ENCODE results near the gene RANBP3. TPM values are rescaled to one million over a fixed set of nuclear protein-coding genes. Genes with fewer than 3 reads are reported as not detected.

Gene RANBP3
- total RNA-seq, 1 experiment from 2014 or later, result 62.4 TPM

- TF ChIP-seq FOSL1 (IDR thresholded peaks at IDR 0.05; ENCODE audit: low read depth) (no peak), CEBPB (IDR thresholded peaks at IDR 0.05; ENCODE audit: low read depth) (no peak), EZH2phosphoT487 (IDR thresholded peaks at IDR 0.05; ENCODE audit: borderline replicate concordance) (no peak)
- TF ChIP-seq, protein P1, sequence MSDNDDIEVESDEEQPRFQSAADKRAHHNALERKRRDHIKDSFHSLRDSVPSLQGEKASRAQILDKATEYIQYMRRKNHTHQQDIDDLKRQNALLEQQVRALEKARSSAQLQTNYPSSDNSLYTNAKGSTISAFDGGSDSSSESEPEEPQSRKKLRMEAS (IDR thresholded peaks at IDR 0.05), result no peak
These were observed 54.6 kb downstream of the RANBP3 start (continued) for GRCh38 chr19:5923356-5923755.

DNA sequence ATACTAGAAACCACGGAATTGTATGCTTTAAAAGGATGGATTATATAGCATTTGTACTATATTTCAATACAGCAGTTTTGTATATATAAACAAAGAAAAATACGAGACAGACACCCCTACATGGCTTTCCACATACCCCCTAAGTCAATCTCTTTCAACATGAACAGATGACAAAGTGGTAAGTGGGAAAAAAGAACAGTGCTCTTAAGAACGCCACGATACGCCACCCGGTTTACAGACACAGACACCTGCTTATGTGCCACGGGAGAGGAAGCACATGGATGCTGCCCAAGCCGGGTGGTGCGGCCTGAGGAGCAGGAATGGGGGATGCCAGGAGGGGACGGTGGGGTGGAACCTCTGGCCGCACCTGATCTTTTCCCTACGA lies 55.8 kb downstream of the RANBP3 start:
- no peak for ATAC-seq
- Histone ChIP-seq H3K9me3 (ENCODE audit: control insufficient read depth in 1 of 2, insufficient read depth in 1 of 2, low read depth in 1 of 2, low read length in 2 of 2) (no peaks in the 10 kb centered on the region), H3K4me1 (ENCODE audit: control insufficient read depth in 1 of 2, insufficient read depth in 2 of 2, low read length in 2 of 2) (no peaks in the 10 kb centered on the region), H3K9ac (ENCODE audit: low read length) (no peak overlapping the region), H3K79me2 (ENCODE audit: insufficient read depth, low read length) (no peaks in the 10 kb centered on the region), H3K4me3 (replicated peaks in 1 of 2; ENCODE audit: low read depth in 1 of 2, low read length in 2 of 2) (no peak overlapping the region), H2AFZ (ENCODE audit: low read depth, low read length, poor library complexity, severe bottlenecking) (no peak overlapping the region), H3K4me2 (ENCODE audit: low read length) (no peak overlapping the region), H3K27me3 (ENCODE audit: insufficient read depth, low read length) (no peaks in the 10 kb centered on the region), H3K9me2 (ENCODE audit: insufficient read depth) (no peaks in the 10 kb centered on the region), H3K36me3 (ENCODE audit: control insufficient read depth in 1 of 2, insufficient read depth in 2 of 2, low read length in 2 of 2) (peaks cover 24 to 40% of the 10 kb centered on the region in 2 experiments; a peak in 3 of 4 replicates), H3K27ac (ENCODE audit: low read depth, low read length) (no peak overlapping the region), H4K20me1 (ENCODE audit: insufficient read depth) (no peaks in the 10 kb centered on the region)
- intact Hi-C loops (cut with micrococcal nuclease), result no loop called here
- ChIA-PET POLR2A (no interaction called here), CTCF (no interaction called here), RAD21 (ENCODE audit: low non-redundant PET in 1 of 2, low total read pairs in 2 of 2, uncharacterized antibody in 2 of 2, unreplicated experiment in 2 of 2) (no interaction called here)
- BruUV-seq (replicated peaks), result no TSS peak
- DNase-seq (ENCODE audit: low read depth, low spot score), result no peak
- TF ChIP-seq TCF7L2 (IDR thresholded peaks at IDR 0.05; ENCODE audit: borderline replicate concordance, extremely low read depth, insufficient read depth, insufficient read length) (no peak), CEBPB (IDR thresholded peaks at IDR 0.05; ENCODE audit: low read depth) (no peak), SRF (IDR thresholded peaks at IDR 0.05; ENCODE audit: low read depth) (no peak), CBX3 (IDR thresholded peaks at IDR 0.05; ENCODE audit: low read depth) (no peak), POLR2AphosphoS5 (IDR thresholded peaks at IDR 0.05; ENCODE audit: low read depth, low read length) (no peak), SP1 (IDR thresholded peaks at IDR 0.05; ENCODE audit: low read depth) (no peak), REST (IDR thresholded peaks at IDR 0.05; ENCODE audit: low read depth) (no peak), JUND (IDR thresholded peaks at IDR 0.05) (no peak), ELF1 (IDR thresholded peaks at IDR 0.05; ENCODE audit: borderline replicate concordance, low read depth) (no peak), RAD21 (IDR thresholded peaks at IDR 0.05; ENCODE audit: low read depth) (no peak), CTCF (IDR thresholded peaks at IDR 0.05 in 2 of 3, conservative IDR thresholded peaks at IDR 0.05 in 1 of 3; ENCODE audit: borderline replicate concordance in 1 of 3, insufficient read depth in 1 of 3, low read depth in 2 of 3, low read length in 2 of 3) (no peak), ZNF274 (IDR thresholded peaks at IDR 0.05; ENCODE audit: low read depth, low read length) (no peak), ZBTB33 (IDR thresholded peaks at IDR 0.05; ENCODE audit: extremely low read depth, insufficient replicate concordance, low read length) (no peak), ATF3 (IDR thresholded peaks at IDR 0.05) (no peak), POLR2A (IDR thresholded peaks at IDR 0.05; ENCODE audit: borderline replicate concordance, extremely low read depth, insufficient read depth, insufficient read length) (no peak), EZH2 (IDR thresholded peaks at IDR 0.05) (no peak)
- TF ChIP-seq, protein P1 (IDR thresholded peaks at IDR 0.05), result no peak

Measured in HCT116 (cell line).